ENCODE results near the gene TIMM21.

The TIMM21 gene

GRCh38 chr18:74114116-74114515, 34.2 kb upstream of the TIMM21 start:
- Histone ChIP-seq H3K4me3 (ENCODE audit: low read depth, low read length) (no peak overlapping the region), H3K36me3 (ENCODE audit: control insufficient read depth, insufficient read depth, low read length) (no peaks in the 10 kb centered on the region), H3K27ac (no peak overlapping the region), H3K9me3 (ENCODE audit: control insufficient read depth, low read length) (no peaks in the 10 kb centered on the region), H3K27me3 (ENCODE audit: control insufficient read depth, insufficient read depth, low read length) (no peaks in the 10 kb centered on the region), H2AFZ (no peak overlapping the region), H3K4me1 (no peaks in the 10 kb centered on the region), H3K9ac (no peak overlapping the region), H3K4me2 (ENCODE audit: low read length) (no peak overlapping the region), H3K79me2 (no peaks in the 10 kb centered on the region)
- TF ChIP-seq CTCF (IDR thresholded peaks at IDR 0.05): no peak

GRCh38 chr18:74115046-74115445, 33.3 kb upstream of the TIMM21 start:
- no peaks in the 10 kb centered on the region for H3K27me3 ChIP-seq (ENCODE audit: control insufficient read depth, insufficient read depth, low read length)
- no peaks in the 10 kb centered on the region for H3K9me3 ChIP-seq (ENCODE audit: control insufficient read depth, low read length)
- no peak overlapping the region for H3K4me3 ChIP-seq (ENCODE audit: low read depth, low read length)
- TF ChIP-seq CTCF (IDR thresholded peaks at IDR 0.05): no peak
- H3K27ac ChIP-seq: no peak overlapping the region
- no peak overlapping the region for H3K4me2 ChIP-seq (ENCODE audit: low read length)
- H3K9ac ChIP-seq: no peak overlapping the region
- no peaks in the 10 kb centered on the region for H3K79me2 ChIP-seq
- H3K36me3 ChIP-seq (ENCODE audit: control insufficient read depth, insufficient read depth, low read length): no peaks in the 10 kb centered on the region
- no peak overlapping the region for H2AFZ ChIP-seq
- H3K4me1 ChIP-seq: no peaks in the 10 kb centered on the region

GRCh38 chr18:74116633-74117554, 31.4 kb upstream of the TIMM21 start:
- Histone ChIP-seq H2AFZ (no peak overlapping the region), H3K79me2 (no peaks in the 10 kb centered on the region), H3K27ac (no peak overlapping the region), H3K27me3 (ENCODE audit: control insufficient read depth, insufficient read depth, low read length) (no peaks in the 10 kb centered on the region), H3K9me3 (ENCODE audit: control insufficient read depth, low read length) (no peaks in the 10 kb centered on the region), H3K4me1 (no peaks in the 10 kb centered on the region), H3K4me3 (ENCODE audit: low read depth, low read length) (no peak overlapping the region), H3K36me3 (ENCODE audit: control insufficient read depth, insufficient read depth, low read length) (no peaks in the 10 kb centered on the region), H3K9ac (no peak overlapping the region), H3K4me2 (ENCODE audit: low read length) (no peak overlapping the region)
- no peak for TF ChIP-seq CTCF (IDR thresholded peaks at IDR 0.05)

- H3K27me3 ChIP-seq (ENCODE audit: control insufficient read depth, insufficient read depth, low read length): no peaks in the 10 kb centered on the region
Observed at GRCh38 chr18:74123200-74123599, 25.1 kb upstream of the TIMM21 start.

More at GRCh38 chr18:74123200-74123599, 25.1 kb upstream of the TIMM21 start:
- Histone ChIP-seq H3K4me2 (ENCODE audit: low read length) (no peak overlapping the region), H3K4me1 (no peaks in the 10 kb centered on the region), H3K9ac (no peak overlapping the region), H2AFZ (no peak overlapping the region), H3K27ac (no peak overlapping the region), H3K4me3 (ENCODE audit: low read depth, low read length) (no peak overlapping the region), H3K79me2 (no peaks in the 10 kb centered on the region), H3K9me3 (ENCODE audit: control insufficient read depth, low read length) (no peaks in the 10 kb centered on the region), H3K36me3 (ENCODE audit: control insufficient read depth, insufficient read depth, low read length) (no peaks in the 10 kb centered on the region)
- no peak for TF ChIP-seq CTCF (IDR thresholded peaks at IDR 0.05)

Measured in parathyroid adenoma (tissue), 2 donors.